Measurements from ENCODE around the gene SARS1. TPM values are rescaled to one million over a fixed set of nuclear protein-coding genes. Genes with fewer than 3 reads are reported as not detected.

SARS1 gene
- total and polyA plus RNA-seq, 2 of the 8 experiments (the other 6 are each of a cell fraction or from before 2014, with no cell fraction given) = 83.1 to 146 TPM

- TF ChIP-seq CHD7 (IDR thresholded peaks at IDR 0.05; ENCODE audit: insufficient replicate concordance, low read length) (no peak), MAX (IDR thresholded peaks at IDR 0.05) (no peak), PHF8 (conservative IDR thresholded peaks at IDR 0.05; ENCODE audit: low read depth, low read length) (no peak), SIRT6 (IDR thresholded peaks at IDR 0.05; ENCODE audit: low read length) (no peak), SP2 (IDR thresholded peaks at IDR 0.05; ENCODE audit: low read length) (no peak), TAF1 (IDR thresholded peaks at IDR 0.05; ENCODE audit: low read depth, low read length) (no peak), SP4 (IDR thresholded peaks at IDR 0.05; ENCODE audit: low read length) (no peak), POU5F1 (IDR thresholded peaks at IDR 0.05; ENCODE audit: low read depth, low read length) (no peak), JUND (IDR thresholded peaks at IDR 0.05; ENCODE audit: low read length) (no peak), ASH2L (IDR thresholded peaks at IDR 0.05; ENCODE audit: low read length) (no peak)
Measured at GRCh38 chr1:109283748-109284600, 70.3 kb downstream of the SARS1 start (continued).
